Activated CD4-positive, alpha-beta memory T cell treated with anti-CD3 and anti-CD28 coated beads for 36 hours (primary cell): ENCODE measurements around the gene IL36B. TPM values are rescaled to one million over a fixed set of nuclear protein-coding genes. Genes with fewer than 3 reads are reported as not detected.
"Not testable (repeated sequence)": the region's sequence is repeated elsewhere in the genome, so short reads cannot be mapped to it uniquely, and the experiment has no call there.

Source experiments
- CTCF ChIA-PET: fragments of 350-600 bp; sonication (Branson Sonifier 250); formaldehyde crosslinking; loops from one replicate; lab custom pipeline; 2021; ENCODE audit warnings: antibody characterized with exemption, inconsistent platforms; lab: Charles Lee
- POLR2A ChIA-PET: fragments of 350-600 bp; sonication (Branson Sonifier 250); formaldehyde crosslinking; loops from one replicate; lab custom pipeline; 2021; ENCODE audit warnings: antibody characterized with exemption; lab: Charles Lee
- DNase-seq: peaks from one replicate; pipeline ENCODE4 v3.0.0-alpha.2; 2020
- H3K27ac Mint-ChIP-seq: one replicate; pipeline ENCODE4 v1.8.0; 2021; ENCODE audit warnings: mixed read lengths
- H3K27me3 Mint-ChIP-seq: one replicate; pipeline ENCODE4 v1.8.0; 2021; ENCODE audit warnings: mixed read lengths
- H3K36me3 Mint-ChIP-seq: one replicate; pipeline ENCODE4 v1.8.0; 2021; ENCODE audit warnings: mixed read lengths
- H3K4me1 Mint-ChIP-seq: one replicate; pipeline ENCODE4 v1.8.0; 2021; ENCODE audit warnings: low read depth, mixed read lengths
- H3K4me3 Mint-ChIP-seq: one replicate; pipeline ENCODE4 v1.8.0; 2021; ENCODE audit warnings: mild to moderate bottlenecking, mixed read lengths
- H3K9me3 Mint-ChIP-seq: one replicate; pipeline ENCODE4 v1.8.0; 2021; ENCODE audit warnings: mixed read lengths
- intact Hi-C: fragments of 100-400 bp; cut with micrococcal nuclease; formaldehyde crosslinking; loops from one replicate; pipeline ENCODE4 v1.15.1; 2023
- total RNA-seq, 2 experiments: library from RNA; stranded (reverse); gene quantifications; one replicate each; pipeline ENCODE4 v1.2.3, GENCODE V29; 2021

The IL36B gene
- total RNA-seq, result not detected

GRCh38 chr2:113052396-113052917, at the start of gene IL36B:
Gene IL36B (minus strand): TSS chr2:113052867.
- Mint-ChIP-seq H3K27ac (no peak within 1 kb of the TSS), H3K9me3 (peaks cover 31% of the 10 kb centered on the region), H3K4me1 (peaks cover 3% of the 10 kb centered on the region), H3K36me3 (peaks cover 10% of the 10 kb centered on the region), H3K4me3 (no peak within 1 kb of the TSS), H3K27me3 (no peaks in the 10 kb centered on the region)
- intact Hi-C loops, result no loop called here
- ChIA-PET POLR2A (interaction anchor here (0.7 kb wide), 1 partner anchor 28 kb away, joined by 3 read pairs; no protein-coding TSS in a partner anchor), CTCF (no interaction called here)
- no peak for DNase-seq

DNA sequence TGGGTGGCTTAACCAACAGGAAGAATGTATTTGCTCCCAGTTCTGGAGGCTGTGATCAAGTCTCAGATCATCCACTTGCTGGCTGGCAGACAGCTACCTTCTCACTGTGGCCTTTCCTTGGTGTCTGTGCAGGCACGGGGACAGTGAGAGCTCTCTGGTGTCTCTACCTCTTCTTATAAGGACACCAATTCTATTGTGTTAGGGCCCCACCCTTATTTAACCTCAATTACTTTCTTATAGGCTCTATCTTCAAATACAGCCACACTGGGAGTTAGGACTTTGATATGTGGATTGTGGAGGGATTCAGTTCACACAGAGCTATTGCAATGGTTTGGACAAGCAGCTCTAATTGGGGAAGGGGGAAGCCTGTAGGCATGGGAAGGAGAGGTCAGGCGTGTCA, 49.5 kb upstream of the IL36B start:
- peaks cover 12% of the 10 kb centered on the region for H3K36me3 Mint-ChIP-seq
- H3K9me3 Mint-ChIP-seq, result peaks cover 22% of the 10 kb centered on the region
- no peak overlapping the region for H3K4me3 Mint-ChIP-seq
- intact Hi-C loops, result no loop called here
- CTCF ChIA-PET, result interaction anchor here (1.1 to 1.7 kb wide), 2 partner anchors 34 to 149 kb away, joined by 3 to 6 read pairs; no protein-coding TSS in a partner anchor
- peaks cover 3% of the 10 kb centered on the region for H3K27me3 Mint-ChIP-seq
- POLR2A ChIA-PET, result no interaction called here
- H3K4me1 Mint-ChIP-seq, result peaks cover 52% of the 10 kb centered on the region
- DNase-seq, result no peak
- H3K27ac Mint-ChIP-seq, result peak overlapping the region; percentile 68

- Mint-ChIP-seq H3K4me3 (peak overlapping the region; percentile 70), H3K27ac (peak overlapping the region; percentile 88), H3K4me1 (peaks cover 37% of the 10 kb centered on the region), H3K27me3 (peaks cover 4% of the 10 kb centered on the region), H3K36me3 (peaks cover 7% of the 10 kb centered on the region), H3K9me3 (peaks cover 24% of the 10 kb centered on the region)
- POLR2A ChIA-PET, result interaction anchor here (0.9 to 1.3 kb wide), 3 partner anchors 9 to 76 kb away, joined by 4 to 6 read pairs (median 4); partner anchors contain the start of gene PSD4
- CTCF ChIA-PET, result interaction anchor here (1.1 to 2.4 kb wide), 4 partner anchors 13 to 100 kb away, joined by 5 to 15 read pairs (median 8); no protein-coding TSS in a partner anchor
- DNase-seq, result no peak
- intact Hi-C loops, result no loop called here
Measured at GRCh38 chr2:113098532-113098931, 45.9 kb upstream of the IL36B start.

GRCh38 chr2:113098041-113098440, 45.4 kb upstream of the IL36B start:
- Mint-ChIP-seq H3K27me3 (peaks cover 5% of the 10 kb centered on the region), H3K9me3 (peaks cover 24% of the 10 kb centered on the region), H3K27ac (peak overlapping the region; percentile 88), H3K4me1 (peaks cover 32% of the 10 kb centered on the region), H3K36me3 (peaks cover 7% of the 10 kb centered on the region), H3K4me3 (peak overlapping the region; percentile 70)
- CTCF ChIA-PET, result interaction anchor here (1.1 to 2.4 kb wide), 5 partner anchors 13 to 101 kb away, joined by 5 to 15 read pairs (median 11); no protein-coding TSS in a partner anchor
- intact Hi-C loops, result no loop called here
- POLR2A ChIA-PET, result interaction anchor here (0.5 to 1.3 kb wide), 4 partner anchors 8 to 322 kb away, joined by 3 to 6 read pairs (median 4); partner anchors contain the start of gene PSD4
- DNase-seq, result peak; percentile 58

DNA sequence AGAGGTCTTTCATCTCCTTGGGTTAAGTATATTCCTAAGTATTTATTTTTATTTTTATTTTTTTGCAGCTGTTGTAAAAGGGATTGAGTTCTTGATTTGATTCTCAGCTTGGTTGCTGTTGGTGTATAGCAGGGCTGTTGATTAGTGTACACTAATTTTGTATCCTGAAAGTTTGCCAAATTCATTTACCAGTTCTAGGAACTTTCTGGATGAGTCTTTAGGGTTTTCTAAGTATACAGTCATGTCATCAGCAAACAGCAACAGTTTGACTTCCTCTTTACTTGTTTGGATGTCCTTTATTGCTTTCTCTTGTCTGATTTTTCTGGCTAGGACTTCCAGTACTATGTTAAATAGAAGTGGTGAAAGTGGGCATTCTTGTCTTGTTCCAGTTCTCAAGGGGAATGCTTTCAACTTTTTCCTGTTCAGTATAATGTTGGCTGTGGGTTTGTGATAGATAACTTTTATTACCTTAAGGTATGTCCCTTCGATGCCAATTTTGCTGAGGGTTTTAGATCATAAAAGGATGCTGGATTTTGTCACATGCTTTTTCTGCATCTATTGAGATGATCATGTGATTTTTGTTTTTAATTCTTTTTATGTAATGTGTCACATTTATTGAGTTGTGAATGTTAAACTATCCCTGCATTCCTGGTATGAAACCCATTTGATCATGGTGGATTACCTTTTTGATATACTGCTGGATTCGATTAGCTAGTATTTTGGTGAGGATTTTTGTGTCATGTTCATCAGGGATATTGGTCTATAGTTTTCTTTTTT, 44.4 kb upstream of the IL36B start:
- not testable (repeated sequence) for H3K27me3 Mint-ChIP-seq, DNase-seq, H3K4me3 Mint-ChIP-seq, H3K36me3 Mint-ChIP-seq
- POLR2A ChIA-PET, result interaction anchor here (0.5 to 0.7 kb wide), 2 partner anchors 21 to 323 kb away, joined by 3 read pairs; no protein-coding TSS in a partner anchor
- CTCF ChIA-PET, result interaction anchor here (2.4 kb wide), 2 partner anchors 17 to 40 kb away, joined by 11 to 15 read pairs; no protein-coding TSS in a partner anchor
- peak overlapping the region; percentile 88 for H3K27ac Mint-ChIP-seq
- H3K4me1 Mint-ChIP-seq, result peaks cover 22% of the 10 kb centered on the region
- H3K9me3 Mint-ChIP-seq, result peaks cover 14% of the 10 kb centered on the region
- intact Hi-C loops, result loop anchor here (1.0 kb wide), 1 partner anchor 8 kb away; no protein-coding TSS in a partner anchor

DNA sequence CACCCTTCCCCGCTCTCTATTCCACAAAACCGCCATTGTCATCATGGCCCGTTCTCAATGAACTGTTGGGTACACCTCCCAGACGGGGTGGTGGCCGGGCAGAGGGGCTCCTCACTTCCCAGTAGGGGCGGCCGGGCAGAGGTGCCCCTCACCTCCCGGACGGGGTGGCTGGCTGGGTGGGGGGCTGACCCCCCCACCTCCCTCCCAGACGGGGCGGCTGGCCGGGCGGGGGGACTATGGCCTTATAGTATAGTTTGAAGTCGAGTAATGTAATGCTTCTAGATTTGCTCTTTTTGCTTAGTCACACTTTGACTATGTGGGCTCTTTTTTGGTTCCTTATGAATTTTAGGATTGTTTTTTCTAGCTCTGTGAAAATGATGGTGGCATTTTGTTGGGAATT, 43.6 kb upstream of the IL36B start:
- intact Hi-C loops, H3K36me3 Mint-ChIP-seq, H3K27me3 Mint-ChIP-seq, H3K4me3 Mint-ChIP-seq, DNase-seq: not testable (repeated sequence)
- CTCF ChIA-PET, result interaction anchor here (2.4 kb wide), 2 partner anchors 16 to 41 kb away, joined by 11 to 15 read pairs; no protein-coding TSS in a partner anchor
- POLR2A ChIA-PET, result interaction anchor here (0.7 kb wide), 1 partner anchor 22 kb away, joined by 3 read pairs; no protein-coding TSS in a partner anchor
- H3K27ac Mint-ChIP-seq, result peak overlapping the region; percentile 88
- H3K4me1 Mint-ChIP-seq, result peaks cover 22% of the 10 kb centered on the region
- H3K9me3 Mint-ChIP-seq, result peaks cover 14% of the 10 kb centered on the region

GRCh38 chr2:113093613-113093977, 40.9 kb upstream of the IL36B start:
- Mint-ChIP-seq H3K4me3 (no peak overlapping the region), H3K4me1 (peaks cover 22% of the 10 kb centered on the region), H3K27me3 (peaks cover 3% of the 10 kb centered on the region), H3K36me3 (peaks cover 7% of the 10 kb centered on the region), H3K9me3 (peaks cover 14% of the 10 kb centered on the region), H3K27ac (no peak overlapping the region)
- no peak for DNase-seq
- ChIA-PET POLR2A (no interaction called here), CTCF (interaction anchor here (1.9 kb wide), 1 partner anchor 14 kb away, joined by 8 read pairs; no protein-coding TSS in a partner anchor)
- intact Hi-C loops, result no loop called here

GRCh38 chr2:113092864-113093612, 40.4 kb upstream of the IL36B start:
- Mint-ChIP-seq H3K27me3 (peaks cover 3% of the 10 kb centered on the region), H3K4me3 (no peak overlapping the region), H3K9me3 (peaks cover 14% of the 10 kb centered on the region), H3K36me3 (peaks cover 5% of the 10 kb centered on the region), H3K4me1 (peaks cover 16% of the 10 kb centered on the region), H3K27ac (no peak overlapping the region)
- intact Hi-C loops, result no loop called here
- ChIA-PET POLR2A (no interaction called here), CTCF (interaction anchor here (1.0 to 1.9 kb wide), 2 partner anchors 13 to 44 kb away, joined by 3 to 8 read pairs; no protein-coding TSS in a partner anchor)
- no peak for DNase-seq

- H3K36me3 Mint-ChIP-seq, result no peaks in the 10 kb centered on the region
Measured at GRCh38 chr2:113091231-113091896, 38.7 kb upstream of the IL36B start.

DNA sequence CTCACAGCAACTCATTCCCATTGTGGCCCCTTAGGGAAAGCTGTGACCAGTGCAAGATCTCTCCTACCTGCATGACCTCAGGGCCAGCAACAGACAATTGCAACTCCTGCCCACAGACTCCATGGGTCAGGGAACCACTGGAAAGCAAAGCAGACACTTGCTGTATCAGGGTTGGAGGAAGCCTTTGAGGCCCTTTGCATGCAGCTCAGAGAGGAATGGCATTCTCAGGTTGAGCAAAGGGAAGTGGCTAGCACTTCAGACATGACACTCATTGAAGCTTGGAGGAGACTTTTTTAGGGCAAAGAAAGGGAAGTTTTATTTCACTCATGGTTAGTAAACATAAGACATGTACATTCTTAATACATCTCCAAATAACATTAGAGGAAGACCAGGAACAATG, 37.2 kb upstream of the IL36B start:
- intact Hi-C loops, result no loop called here
- H3K27ac Mint-ChIP-seq, result no peak overlapping the region
- ChIA-PET CTCF (interaction anchor here (1.1 to 3.0 kb wide), 4 partner anchors 10 to 281 kb away, joined by 3 to 22 read pairs (median 5); no protein-coding TSS in a partner anchor), POLR2A (interaction anchor here (1.2 kb wide), 1 partner anchor 8 kb away, joined by 4 read pairs; no protein-coding TSS in a partner anchor)
- no peaks in the 10 kb centered on the region for H3K36me3 Mint-ChIP-seq
- no peak for DNase-seq
- H3K9me3 Mint-ChIP-seq, result peaks cover 3% of the 10 kb centered on the region
- no peak overlapping the region for H3K4me3 Mint-ChIP-seq
- peaks cover 7% of the 10 kb centered on the region for H3K27me3 Mint-ChIP-seq
- no peaks in the 10 kb centered on the region for H3K4me1 Mint-ChIP-seq

More at GRCh38 chr2:113091231-113091896, 38.7 kb upstream of the IL36B start:
- Mint-ChIP-seq H3K27me3 (peaks cover 6% of the 10 kb centered on the region), H3K4me1 (no peaks in the 10 kb centered on the region), H3K9me3 (peaks cover 9% of the 10 kb centered on the region), H3K4me3 (no peak overlapping the region), H3K27ac (no peak overlapping the region)
- POLR2A ChIA-PET, result no interaction called here
- CTCF ChIA-PET, result interaction anchor here (0.8 to 1.8 kb wide), 2 partner anchors 46 to 47 kb away, joined by 3 to 5 read pairs; no protein-coding TSS in a partner anchor
- intact Hi-C loops, result no loop called here
- no peak for DNase-seq
